Vagina (tissue), 2 donors: Measurements from ENCODE around the gene MPP2.

Experiments
- CTCF ChIP-seq, 3 experiments: fragments of 450-650 bp in 2 of 3; fragments of 200-600 bp in 1 of 3; sonication (generic) in 1 of 3; IDR thresholded peaks; one replicate each; pipeline ENCODE4 v1.5.1; 2017 to 2019; ENCODE audit warnings: antibody characterized with exemption in 3 of 3, mild to moderate bottlenecking in 2 of 3, moderate library complexity in 2 of 3
- POLR2AphosphoS5 ChIP-seq, 2 donors: sonication (generic); formaldehyde crosslinking; IDR thresholded peaks; one replicate each; pipeline ENCODE4 v1.9.0; 2017; ENCODE audit warnings: antibody characterized with exemption in 2 of 2, mild to moderate bottlenecking in 2 of 2, low read depth in 1 of 2; ENCODE audit not compliant: insufficient read depth in 1 of 2

- no peak for TF ChIP-seq CTCF (IDR thresholded peaks at IDR 0.05)
- no peak for TF ChIP-seq POLR2AphosphoS5 (IDR thresholded peaks at IDR 0.05; ENCODE audit: insufficient read depth in 1 of 2, low read depth in 1 of 2)
Observed at GRCh38 chr17:43877451-43878155, 29.7 kb downstream of the MPP2 start.
